Amniotic epithelial cell (primary cell): ENCODE results near the gene DNAJC1.
"Not testable (repeated sequence)": the region's sequence is repeated elsewhere in the genome, so short reads cannot be mapped to it uniquely, and the experiment has no call there.

ENCODE experiments used
- DNase-seq: peaks from one replicate; pipeline ENCODE4 v3.0.0-alpha.2; 2010; ENCODE audit warnings: low read depth

DNAJC1 gene, protein sequence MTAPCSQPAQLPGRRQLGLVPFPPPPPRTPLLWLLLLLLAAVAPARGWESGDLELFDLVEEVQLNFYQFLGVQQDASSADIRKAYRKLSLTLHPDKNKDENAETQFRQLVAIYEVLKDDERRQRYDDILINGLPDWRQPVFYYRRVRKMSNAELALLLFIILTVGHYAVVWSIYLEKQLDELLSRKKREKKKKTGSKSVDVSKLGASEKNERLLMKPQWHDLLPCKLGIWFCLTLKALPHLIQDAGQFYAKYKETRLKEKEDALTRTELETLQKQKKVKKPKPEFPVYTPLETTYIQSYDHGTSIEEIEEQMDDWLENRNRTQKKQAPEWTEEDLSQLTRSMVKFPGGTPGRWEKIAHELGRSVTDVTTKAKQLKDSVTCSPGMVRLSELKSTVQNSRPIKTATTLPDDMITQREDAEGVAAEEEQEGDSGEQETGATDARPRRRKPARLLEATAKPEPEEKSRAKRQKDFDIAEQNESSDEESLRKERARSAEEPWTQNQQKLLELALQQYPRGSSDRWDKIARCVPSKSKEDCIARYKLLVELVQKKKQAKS

GRCh38 chr10:22003177-22003963 lies at the start of gene DNAJC1:
DNAJC1 (minus strand) TSS chr10:22003730; CDS start chr10:22003434, 296 bp downstream.
- DNase-seq, result peak; percentile 89

DNA sequence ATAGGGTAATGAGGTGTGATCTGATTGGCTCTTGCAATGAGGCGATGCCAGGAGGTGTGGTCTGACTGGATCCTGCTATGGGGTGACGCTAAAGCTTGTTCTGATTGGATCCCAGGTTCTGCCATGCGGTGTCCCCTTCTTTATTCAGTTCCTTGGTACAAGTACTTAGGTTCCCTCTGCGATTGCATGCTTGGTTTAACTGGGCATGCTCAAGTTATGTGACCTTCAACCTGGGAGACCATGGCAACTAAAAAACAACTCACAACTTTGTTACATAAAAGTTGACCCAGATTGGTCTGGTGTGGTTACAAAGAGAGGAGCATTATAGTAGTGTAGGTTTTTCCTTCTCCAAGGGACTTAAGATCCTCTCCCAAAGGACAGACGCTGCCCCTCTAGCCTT lies 49.5 kb upstream of the DNAJC1 start:
- DNase-seq, result no peak

GRCh38 chr10:22049635-22050034 lies 46.1 kb upstream of the DNAJC1 start:
- DNase-seq, result peak; percentile 14

GRCh38 chr10:22047812-22048211 lies 44.3 kb upstream of the DNAJC1 start:
- no peak for DNase-seq

- no peak for DNase-seq
These were observed 39.8 kb upstream of the DNAJC1 start for GRCh38 chr10:22043327-22043633.

DNA sequence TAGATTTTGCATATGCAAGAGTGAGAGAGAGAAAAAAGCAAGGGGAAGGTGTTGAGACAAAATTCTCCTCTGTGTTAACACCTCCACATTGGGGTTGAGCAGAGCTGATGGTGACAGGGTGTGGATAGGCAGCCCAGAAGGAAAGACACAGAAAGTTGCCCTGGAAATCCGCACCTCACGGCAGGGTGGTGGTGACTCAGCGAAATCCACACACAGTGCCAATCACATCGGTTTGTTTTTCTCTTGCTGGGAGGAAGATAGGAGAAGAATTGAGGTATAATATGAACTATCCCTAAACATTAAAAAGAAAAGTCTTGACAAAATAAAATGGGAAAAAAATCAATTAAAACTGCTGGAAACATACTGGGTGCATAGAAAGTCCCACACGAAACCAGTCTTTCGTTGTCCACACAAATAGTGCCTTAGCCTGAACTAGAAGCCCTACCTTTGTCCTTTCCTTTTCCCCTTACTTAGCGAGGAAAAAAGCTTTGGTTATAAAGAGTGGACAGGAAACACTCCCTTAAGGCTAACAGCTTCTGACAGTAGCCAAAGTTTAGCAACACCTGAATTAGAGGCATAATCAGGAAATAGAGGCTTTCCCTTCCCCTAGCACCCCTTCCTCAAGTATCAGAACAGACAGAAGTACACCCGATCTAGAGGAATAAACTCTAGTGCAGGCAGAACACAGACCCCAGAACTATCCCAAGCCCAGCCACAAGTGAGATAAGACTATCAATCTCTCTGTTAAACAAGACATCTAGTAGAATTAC lies 39.2 kb upstream of the DNAJC1 start:
- peak; percentile 20 for DNase-seq

- no peak for DNase-seq
These were observed 30.8 kb upstream of the DNAJC1 start for GRCh38 chr10:22034333-22034732.

DNA sequence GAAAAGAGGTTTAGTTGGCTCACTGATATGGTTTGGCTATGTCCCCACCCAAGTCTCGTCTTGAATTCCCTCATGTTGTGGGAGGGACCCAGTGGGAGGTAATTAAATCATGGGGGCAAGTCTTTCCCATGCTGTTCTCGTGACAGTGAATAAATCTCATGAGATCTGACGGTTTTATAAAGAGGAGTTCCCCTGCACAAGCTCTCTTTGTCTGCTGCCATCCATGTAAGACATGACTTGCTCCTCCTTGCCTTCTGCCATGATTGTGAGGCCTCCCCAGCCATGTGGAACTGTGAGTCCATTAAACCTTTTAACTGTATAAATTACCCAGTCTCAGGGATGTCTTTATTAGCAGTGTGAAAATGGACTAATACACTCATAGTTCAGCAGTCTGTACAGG lies 28.7 kb upstream of the DNAJC1 start:
- not testable (repeated sequence) for DNase-seq

GRCh38 chr10:22030421-22030820 lies 26.9 kb upstream of the DNAJC1 start:
- no peak for DNase-seq

GRCh38 chr10:22029445-22030236 lies 26.1 kb upstream of the DNAJC1 start:
- DNase-seq, result peak; percentile 51

GRCh38 chr10:22027364-22028238 lies 24.1 kb upstream of the DNAJC1 start:
- DNase-seq, result no peak

- no peak for DNase-seq
These were observed 22.8 kb upstream of the DNAJC1 start for GRCh38 chr10:22026287-22026686.

DNA sequence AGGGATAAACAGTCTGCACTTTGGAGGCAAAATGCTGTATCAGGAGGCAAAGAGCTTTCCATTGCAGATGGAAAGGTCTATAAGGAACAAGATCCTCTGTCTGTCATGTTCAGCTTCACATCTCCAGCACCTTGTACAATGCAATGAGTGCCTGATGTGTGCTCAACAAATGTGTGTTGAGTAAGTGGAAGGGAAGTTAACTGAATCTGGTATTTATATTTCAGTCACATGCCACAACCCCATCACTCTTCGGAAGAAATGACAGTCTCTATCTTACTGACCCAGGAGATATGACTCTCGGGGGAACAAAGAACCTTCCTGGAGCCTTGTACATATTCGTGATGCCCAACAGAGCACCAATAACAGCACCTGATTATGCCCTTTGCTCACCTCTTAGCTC lies 20.0 kb upstream of the DNAJC1 start:
- no peak for DNase-seq

DNA sequence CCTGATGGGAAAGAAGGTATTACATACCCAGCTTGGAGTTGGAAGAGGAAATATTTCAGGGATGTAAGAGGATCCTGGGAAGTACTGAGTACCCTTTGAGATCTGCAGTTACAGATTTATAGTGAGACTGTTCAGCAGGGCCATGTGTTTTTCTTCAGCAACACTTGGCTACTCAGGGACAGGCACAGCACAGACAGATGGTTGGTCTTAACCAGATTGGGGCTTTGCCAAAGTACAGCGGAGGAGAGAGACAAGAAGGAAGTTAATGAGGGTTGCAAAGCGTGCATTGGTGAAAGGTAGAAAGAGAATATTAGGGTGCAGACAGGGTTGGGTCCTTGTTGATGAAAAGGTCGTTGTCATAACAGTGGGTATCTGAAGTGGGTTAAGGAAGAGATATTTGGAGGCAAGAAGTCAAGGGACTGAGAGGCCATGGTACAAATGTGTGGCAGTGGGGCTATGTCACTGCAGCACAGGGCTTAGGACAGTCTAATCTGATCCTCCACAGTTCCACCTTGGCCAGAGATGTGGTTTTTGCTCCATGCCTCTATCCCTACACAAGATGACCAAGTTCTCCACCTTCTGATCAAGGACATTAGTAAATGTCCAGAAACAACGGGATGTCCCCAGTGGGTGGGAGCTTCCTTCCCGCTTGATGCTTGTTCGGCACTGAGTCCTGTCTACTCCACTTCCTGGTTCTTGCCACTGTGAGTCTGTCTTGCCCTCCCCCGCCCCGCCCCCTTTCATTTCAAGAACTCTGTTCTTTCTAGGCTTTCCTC lies 18.9 kb upstream of the DNAJC1 start:
- DNase-seq, result peak; percentile 83

DNA sequence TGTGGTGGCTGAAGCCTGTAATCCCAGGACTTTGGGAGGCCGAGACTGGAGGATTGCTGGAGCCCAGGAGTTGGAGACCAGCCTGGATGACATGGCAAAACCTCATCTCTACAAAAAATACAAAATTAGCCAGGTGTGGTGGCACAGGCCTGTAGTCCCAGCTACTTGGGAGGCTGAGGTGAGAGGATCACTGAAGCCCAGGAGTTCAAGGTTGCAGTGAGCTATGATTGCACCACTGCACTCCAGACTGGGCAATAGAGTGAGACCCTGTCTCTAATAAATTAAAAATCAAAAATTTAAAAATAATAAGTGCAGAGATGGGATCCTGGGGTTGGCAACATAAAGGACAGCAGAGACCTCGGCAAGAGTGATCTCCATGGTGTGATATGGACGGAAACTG lies 17.6 kb upstream of the DNAJC1 start:
- DNase-seq, result not testable (repeated sequence)

- DNase-seq, result peak; percentile 79
These were observed 13.9 kb upstream of the DNAJC1 start for GRCh38 chr10:22017283-22018020.

GRCh38 chr10:22016046-22016705 lies 12.6 kb upstream of the DNAJC1 start:
- DNase-seq, result peak; percentile 93

- no peak for DNase-seq
These were observed 7.5 kb upstream of the DNAJC1 start for GRCh38 chr10:22010973-22011408.
